ACC112 (cell line): ENCODE results near the gene ADAM17.

Source experiments
- H2AFZ ChIP-seq: fragments of 200-600 bp; sonication (generic); one replicate; pipeline ENCODE4 v1.6.0; 2017; ENCODE audit warnings: antibody characterized with exemption, low read length; ENCODE audit not compliant: unreplicated experiment
- H3K27ac ChIP-seq: fragments of 200-600 bp; sonication (generic); 2 replicates; pipeline ENCODE4 v1.5.1; 2014; ENCODE audit warnings: low read depth, mild to moderate bottlenecking, antibody characterized with exemption, low read length, moderate library complexity
- H3K27me3 ChIP-seq: fragments of 200-600 bp; sonication (generic); 2 replicates; pipeline ENCODE4 v1.6.1; 2014; ENCODE audit warnings: mild to moderate bottlenecking, antibody characterized with exemption, low read length, moderate library complexity, mixed read lengths; ENCODE audit not compliant: insufficient read depth
- H3K36me3 ChIP-seq: fragments of 200-600 bp; sonication (generic); 2 replicates; pipeline ENCODE4 v1.6.1; 2016; ENCODE audit warnings: mild to moderate bottlenecking, antibody characterized with exemption, low read length, moderate library complexity, mixed read lengths; ENCODE audit not compliant: insufficient read depth
- H3K4me1 ChIP-seq: fragments of 200-600 bp; sonication (generic); one replicate; pipeline ENCODE4 v1.6.1; 2016; ENCODE audit warnings: low read length, mixed read lengths; ENCODE audit not compliant: insufficient read depth, unreplicated experiment, control insufficient read depth
- H3K4me3 ChIP-seq: fragments of 200-600 bp; sonication (generic); 2 replicates; pipeline ENCODE4 v1.5.1; 2014; ENCODE audit warnings: mild to moderate bottlenecking, low read depth, low read length
- H3K79me2 ChIP-seq: fragments of 200-600 bp; sonication (generic); one replicate; pipeline ENCODE4 v1.6.0; 2016; ENCODE audit warnings: low read length; ENCODE audit not compliant: control insufficient read depth, unreplicated experiment, insufficient read depth

The ADAM17 gene

DNA sequence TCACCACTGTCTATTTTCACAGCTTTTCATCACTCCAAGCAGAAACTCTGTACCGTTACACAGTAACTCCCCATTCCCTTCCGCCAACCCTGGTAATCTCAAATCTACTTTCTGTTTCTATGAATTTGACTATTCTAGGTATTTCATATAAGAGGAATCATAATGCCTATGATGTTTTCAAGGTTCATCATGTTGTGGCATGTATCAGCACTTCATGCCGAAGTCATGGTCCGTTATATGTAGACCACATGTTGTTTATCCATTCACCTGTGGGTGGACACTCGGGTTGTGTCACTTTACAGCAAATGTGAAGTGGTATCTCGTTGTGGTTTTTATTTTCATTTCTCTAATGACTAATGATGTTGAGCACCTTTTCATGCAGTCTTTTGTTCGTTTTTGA, 110.5 kb downstream of the ADAM17 start:
- Histone ChIP-seq H3K36me3 (peaks cover 21% of the 10 kb centered on the region), H3K27me3 (no peaks in the 10 kb centered on the region), H3K27ac (no peak overlapping the region), H3K79me2 (no peaks in the 10 kb centered on the region), H3K4me1 (no peaks in the 10 kb centered on the region), H2AFZ (no peak overlapping the region), H3K4me3 (no peak overlapping the region)

DNA sequence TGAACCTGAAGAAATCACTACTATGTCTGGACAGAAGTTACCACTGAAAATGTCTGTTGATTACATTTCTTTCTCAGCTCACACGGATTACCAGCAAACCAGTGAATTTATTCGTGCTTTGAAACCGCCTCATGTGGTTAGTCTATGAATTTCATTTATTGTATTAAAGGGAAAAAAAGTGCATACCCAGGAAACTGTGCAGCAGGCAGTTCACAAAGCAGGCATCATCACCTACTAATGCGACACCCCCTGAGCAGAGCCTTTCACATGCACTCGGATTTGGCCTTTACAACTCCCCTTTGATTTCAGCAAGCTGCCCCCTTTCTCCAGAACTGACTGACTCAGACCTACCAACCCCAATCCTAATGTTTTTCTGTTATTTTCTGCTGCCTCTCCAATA, 112.1 kb downstream of the ADAM17 start:
- Histone ChIP-seq H3K79me2 (no peaks in the 10 kb centered on the region), H3K36me3 (peaks cover 21% of the 10 kb centered on the region)

DNA sequence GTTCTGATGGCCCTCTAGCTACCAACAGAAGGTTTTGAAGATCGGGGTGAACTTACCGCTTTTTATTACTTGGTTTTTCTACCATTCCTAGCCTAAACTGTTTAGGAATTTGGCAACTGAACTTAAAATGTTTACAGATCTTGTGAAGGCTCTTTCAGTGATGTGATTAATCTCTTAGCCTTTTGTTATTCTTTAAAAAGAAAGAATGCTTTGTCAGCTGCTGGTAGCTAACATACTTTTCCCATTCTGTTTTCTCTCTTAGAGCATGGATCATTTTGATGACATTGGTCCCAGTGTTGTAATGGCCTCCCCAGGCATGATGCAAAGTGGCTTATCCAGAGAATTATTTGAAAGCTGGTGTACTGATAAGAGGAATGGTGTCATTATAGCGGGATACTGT, 114.1 kb downstream of the ADAM17 start:
- Histone ChIP-seq H3K4me3 (no peak overlapping the region), H2AFZ (no peak overlapping the region), H3K27me3 (no peaks in the 10 kb centered on the region), H3K79me2 (no peaks in the 10 kb centered on the region), H3K27ac (no peak overlapping the region), H3K36me3 (peaks cover 35% of the 10 kb centered on the region), H3K4me1 (peaks cover 4% of the 10 kb centered on the region)

More for the DNA sequence above, 112.1 kb downstream of the ADAM17 start:
- H3K27ac ChIP-seq = no peak overlapping the region
- H3K4me3 ChIP-seq = no peak overlapping the region
- peaks cover 4% of the 10 kb centered on the region for H3K4me1 ChIP-seq
- no peak overlapping the region for H2AFZ ChIP-seq
- H3K27me3 ChIP-seq = no peaks in the 10 kb centered on the region

DNA sequence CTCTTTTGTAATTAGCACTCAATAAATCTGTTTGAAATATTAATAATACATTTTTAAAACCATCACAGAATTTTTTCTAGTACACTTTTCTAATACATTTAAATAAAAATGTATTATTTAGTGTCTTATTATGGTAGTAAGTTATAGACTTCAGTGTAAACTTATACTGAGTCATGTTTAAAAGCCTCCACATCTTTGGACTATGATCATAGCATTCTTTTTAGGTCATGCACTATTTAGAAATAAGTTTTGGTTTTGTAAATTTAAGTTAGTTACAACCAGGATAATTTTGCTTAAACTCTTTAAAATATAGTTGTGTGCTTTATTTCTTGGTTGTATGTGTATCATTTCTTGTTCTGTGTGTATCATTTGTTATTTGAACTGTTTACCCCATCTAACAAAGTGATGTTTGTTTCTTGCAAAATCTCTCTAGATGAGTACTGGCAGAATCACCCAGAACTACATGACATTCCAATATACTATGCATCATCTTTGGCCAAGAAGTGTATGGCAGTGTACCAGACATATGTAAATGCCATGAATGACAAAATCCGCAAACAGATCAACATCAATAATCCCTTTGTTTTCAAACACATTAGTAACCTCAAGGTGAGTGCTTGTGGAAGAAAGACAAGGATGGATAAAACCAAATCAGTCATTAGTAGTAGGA, 115.4 kb downstream of the ADAM17 start:
- H3K79me2 ChIP-seq = no peaks in the 10 kb centered on the region
- H3K27me3 ChIP-seq = no peaks in the 10 kb centered on the region
- H3K27ac ChIP-seq = peak overlapping the region; percentile 77
- H3K4me3 ChIP-seq = no peak overlapping the region
- peaks cover 40% of the 10 kb centered on the region for H3K36me3 ChIP-seq
- H3K4me1 ChIP-seq = peaks cover 4% of the 10 kb centered on the region
- no peak overlapping the region for H2AFZ ChIP-seq

DNA sequence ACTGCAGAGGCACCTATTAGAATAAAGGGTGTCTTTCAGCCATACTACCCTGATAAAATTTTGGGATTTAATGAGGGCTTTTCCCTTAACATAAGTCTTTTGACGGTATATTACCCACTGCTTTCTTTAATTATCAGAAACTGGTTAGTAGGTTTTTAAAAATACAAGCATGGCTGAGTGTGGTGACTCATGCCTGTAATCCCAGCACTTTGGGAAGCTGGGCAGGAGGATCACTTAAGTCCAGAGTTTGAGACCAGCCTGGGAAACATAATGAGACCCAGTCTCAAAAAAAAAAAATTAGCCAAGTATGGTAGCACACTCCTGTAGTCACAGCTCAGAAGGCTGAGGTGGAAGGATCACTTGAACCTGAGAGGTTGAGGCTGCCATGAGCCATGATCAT, 116.1 kb downstream of the ADAM17 start:
- Histone ChIP-seq H2AFZ (no peak overlapping the region), H3K4me3 (no peak overlapping the region), H3K4me1 (peaks cover 4% of the 10 kb centered on the region), H3K36me3 (peaks cover 44% of the 10 kb centered on the region), H3K27me3 (no peaks in the 10 kb centered on the region), H3K79me2 (no peaks in the 10 kb centered on the region), H3K27ac (peak overlapping the region; percentile 77)
